Measurements from ENCODE around the gene SLC38A3.

The SLC38A3 gene

GRCh38 chr3:50218448-50218847, 13.4 kb downstream of the SLC38A3 start:
- Histone ChIP-seq H2BK15ac (replicated peaks; ENCODE audit: low read depth) (no peak overlapping the region), H3K27me3 (ENCODE audit: insufficient read depth, low read length, poor library complexity) (no peaks in the 10 kb centered on the region), H4K5ac (ENCODE audit: low read length) (no peak overlapping the region), H2AK5ac (ENCODE audit: low read length) (no peak overlapping the region), H3K36me3 (ENCODE audit: control insufficient read depth, insufficient read depth, low read length) (no peaks in the 10 kb centered on the region), H2BK120ac (ENCODE audit: low read depth, low read length) (no peak overlapping the region), H3K4me3 (ENCODE audit: low read length) (no peak overlapping the region), H3K9ac (ENCODE audit: low read length) (no peak overlapping the region), H3K56ac (ENCODE audit: low read length) (no peak overlapping the region), H2BK5ac (ENCODE audit: low read length) (no peak overlapping the region), H3K27ac (ENCODE audit: low read depth, low read length) (no peak overlapping the region), H3K79me1 (ENCODE audit: low read length) (no peaks in the 10 kb centered on the region), H3K4me1 (ENCODE audit: control insufficient read depth, low read depth, low read length) (no peaks in the 10 kb centered on the region), H3K18ac (ENCODE audit: low read length) (no peak overlapping the region), H3K4ac (ENCODE audit: low read depth, low read length) (no peak overlapping the region), H3K23ac (ENCODE audit: low read length) (no peak overlapping the region), H3K79me2 (ENCODE audit: control insufficient read depth, insufficient read depth, low read length) (no peaks in the 10 kb centered on the region), H3K4me2 (ENCODE audit: low read length) (no peak overlapping the region), H4K8ac (ENCODE audit: low read depth, low read length) (no peak overlapping the region)
- no CpG with 5 or more reads among the region's 17 CpGs for WGBS (ENCODE audit: extremely low coverage, insufficient coverage, low lambda C conversion rate)
- no peak for DNase-seq

GRCh38 chr3:50219285-50219684, 14.2 kb downstream of the SLC38A3 start:
- Histone ChIP-seq H3K18ac (ENCODE audit: low read length) (no peak overlapping the region), H3K36me3 (ENCODE audit: control insufficient read depth, insufficient read depth, low read length) (no peaks in the 10 kb centered on the region), H3K4me2 (ENCODE audit: low read length) (no peak overlapping the region), H3K4me1 (ENCODE audit: control insufficient read depth, low read depth, low read length) (no peaks in the 10 kb centered on the region), H3K27me3 (ENCODE audit: insufficient read depth, low read length, poor library complexity) (no peaks in the 10 kb centered on the region), H3K79me2 (ENCODE audit: control insufficient read depth, insufficient read depth, low read length) (no peaks in the 10 kb centered on the region), H3K27ac (ENCODE audit: low read depth, low read length) (no peak overlapping the region), H3K23ac (ENCODE audit: low read length) (no peak overlapping the region), H4K5ac (ENCODE audit: low read length) (no peak overlapping the region), H3K4me3 (ENCODE audit: low read length) (no peak overlapping the region), H3K79me1 (ENCODE audit: low read length) (no peaks in the 10 kb centered on the region), H2BK120ac (ENCODE audit: low read depth, low read length) (no peak overlapping the region), H2BK15ac (replicated peaks; ENCODE audit: low read depth) (no peak overlapping the region), H3K4ac (ENCODE audit: low read depth, low read length) (no peak overlapping the region), H2AK5ac (ENCODE audit: low read length) (no peak overlapping the region), H3K9ac (ENCODE audit: low read length) (no peak overlapping the region), H4K8ac (ENCODE audit: low read depth, low read length) (no peak overlapping the region), H2BK5ac (ENCODE audit: low read length) (no peak overlapping the region), H3K56ac (ENCODE audit: low read length) (no peak overlapping the region)
- no peak for DNase-seq
- WGBS (ENCODE audit: extremely low coverage, insufficient coverage, low lambda C conversion rate) = no CpG with 5 or more reads among the region's 5 CpGs

- Histone ChIP-seq H3K4me2 (ENCODE audit: low read length) (no peak overlapping the region), H3K79me2 (ENCODE audit: control insufficient read depth, insufficient read depth, low read length) (no peaks in the 10 kb centered on the region), H3K18ac (ENCODE audit: low read length) (no peak overlapping the region), H3K56ac (ENCODE audit: low read length) (no peak overlapping the region), H3K27ac (ENCODE audit: low read depth, low read length) (no peak overlapping the region), H3K23ac (ENCODE audit: low read length) (no peak overlapping the region), H2BK15ac (replicated peaks; ENCODE audit: low read depth) (no peak overlapping the region), H2BK120ac (ENCODE audit: low read depth, low read length) (no peak overlapping the region), H2BK5ac (ENCODE audit: low read length) (no peak overlapping the region), H3K9ac (ENCODE audit: low read length) (no peak overlapping the region), H4K5ac (ENCODE audit: low read length) (no peak overlapping the region), H3K27me3 (ENCODE audit: insufficient read depth, low read length, poor library complexity) (no peaks in the 10 kb centered on the region), H3K4me3 (ENCODE audit: low read length) (no peak overlapping the region), H3K4ac (ENCODE audit: low read depth, low read length) (no peak overlapping the region), H4K8ac (ENCODE audit: low read depth, low read length) (no peak overlapping the region), H2AK5ac (ENCODE audit: low read length) (no peak overlapping the region), H3K79me1 (ENCODE audit: low read length) (no peaks in the 10 kb centered on the region), H3K4me1 (ENCODE audit: control insufficient read depth, low read depth, low read length) (no peaks in the 10 kb centered on the region), H3K36me3 (ENCODE audit: control insufficient read depth, insufficient read depth, low read length) (no peaks in the 10 kb centered on the region)
- DNase-seq = no peak
- WGBS (ENCODE audit: extremely low coverage, insufficient coverage, low lambda C conversion rate) = no CpG with 5 or more reads among the region's 6 CpGs
Measured at GRCh38 chr3:50220109-50220508, 15.0 kb downstream of the SLC38A3 start.

GRCh38 chr3:50221051-50221410, 16.0 kb downstream of the SLC38A3 start:
- H2BK120ac ChIP-seq (ENCODE audit: low read depth, low read length) = no peak overlapping the region
- no peak overlapping the region for H4K5ac ChIP-seq (ENCODE audit: low read length)
- no peaks in the 10 kb centered on the region for H3K79me2 ChIP-seq (ENCODE audit: control insufficient read depth, insufficient read depth, low read length)
- no peak overlapping the region for H3K56ac ChIP-seq (ENCODE audit: low read length)
- no peak overlapping the region for H3K27ac ChIP-seq (ENCODE audit: low read depth, low read length)
- H3K4me3 ChIP-seq (ENCODE audit: low read length) = no peak overlapping the region
- no peak for DNase-seq
- no peaks in the 10 kb centered on the region for H3K36me3 ChIP-seq (ENCODE audit: control insufficient read depth, insufficient read depth, low read length)
- H2BK15ac ChIP-seq (replicated peaks; ENCODE audit: low read depth) = no peak overlapping the region
- H3K4ac ChIP-seq (ENCODE audit: low read depth, low read length) = no peak overlapping the region
- H3K18ac ChIP-seq (ENCODE audit: low read length) = no peak overlapping the region
- H3K4me2 ChIP-seq (ENCODE audit: low read length) = no peak overlapping the region
- H2AK5ac ChIP-seq (ENCODE audit: low read length) = no peak overlapping the region
- H3K27me3 ChIP-seq (ENCODE audit: insufficient read depth, low read length, poor library complexity) = no peaks in the 10 kb centered on the region
- no peak overlapping the region for H3K23ac ChIP-seq (ENCODE audit: low read length)
- no peak overlapping the region for H3K9ac ChIP-seq (ENCODE audit: low read length)
- H3K4me1 ChIP-seq (ENCODE audit: control insufficient read depth, low read depth, low read length) = no peaks in the 10 kb centered on the region
- WGBS (ENCODE audit: extremely low coverage, insufficient coverage, low lambda C conversion rate) = no CpG with 5 or more reads among the region's 4 CpGs
- H4K8ac ChIP-seq (ENCODE audit: low read depth, low read length) = no peak overlapping the region
- no peak overlapping the region for H2BK5ac ChIP-seq (ENCODE audit: low read length)
- no peaks in the 10 kb centered on the region for H3K79me1 ChIP-seq (ENCODE audit: low read length)

- Histone ChIP-seq H3K27ac (ENCODE audit: low read depth, low read length) (no peak overlapping the region), H3K4me2 (ENCODE audit: low read length) (no peak overlapping the region), H3K79me1 (ENCODE audit: low read length) (no peaks in the 10 kb centered on the region), H3K27me3 (ENCODE audit: insufficient read depth, low read length, poor library complexity) (no peaks in the 10 kb centered on the region), H2BK5ac (ENCODE audit: low read length) (no peak overlapping the region), H3K4ac (ENCODE audit: low read depth, low read length) (no peak overlapping the region), H3K23ac (ENCODE audit: low read length) (no peak overlapping the region), H4K5ac (ENCODE audit: low read length) (no peak overlapping the region), H3K4me1 (ENCODE audit: control insufficient read depth, low read depth, low read length) (no peaks in the 10 kb centered on the region), H3K9ac (ENCODE audit: low read length) (peak overlapping the region; percentile 8), H3K4me3 (ENCODE audit: low read length) (no peak overlapping the region), H3K18ac (ENCODE audit: low read length) (no peak overlapping the region), H3K79me2 (ENCODE audit: control insufficient read depth, insufficient read depth, low read length) (no peaks in the 10 kb centered on the region), H2BK15ac (replicated peaks; ENCODE audit: low read depth) (no peak overlapping the region), H3K36me3 (ENCODE audit: control insufficient read depth, insufficient read depth, low read length) (no peaks in the 10 kb centered on the region), H3K56ac (ENCODE audit: low read length) (no peak overlapping the region), H4K8ac (ENCODE audit: low read depth, low read length) (no peak overlapping the region), H2AK5ac (ENCODE audit: low read length) (no peak overlapping the region), H2BK120ac (ENCODE audit: low read depth, low read length) (no peak overlapping the region)
- WGBS (ENCODE audit: extremely low coverage, insufficient coverage, low lambda C conversion rate) = no CpG with 5 or more reads among the region's 12 CpGs
- peak; percentile 78 for DNase-seq
Measured at GRCh38 chr3:50221411-50222168, 16.5 kb downstream of the SLC38A3 start.

- no peaks in the 10 kb centered on the region for H3K4me1 ChIP-seq (ENCODE audit: control insufficient read depth, low read depth, low read length)
- no peak overlapping the region for H2BK15ac ChIP-seq (replicated peaks; ENCODE audit: low read depth)
Measured at GRCh38 chr3:50222169-50222528, 17.1 kb downstream of the SLC38A3 start.

More at GRCh38 chr3:50222169-50222528, 17.1 kb downstream of the SLC38A3 start:
- Histone ChIP-seq H2BK5ac (ENCODE audit: low read length) (no peak overlapping the region), H4K5ac (ENCODE audit: low read length) (no peak overlapping the region), H2BK120ac (ENCODE audit: low read depth, low read length) (no peak overlapping the region), H3K9ac (ENCODE audit: low read length) (no peak overlapping the region), H3K27me3 (ENCODE audit: insufficient read depth, low read length, poor library complexity) (no peaks in the 10 kb centered on the region), H4K8ac (ENCODE audit: low read depth, low read length) (no peak overlapping the region), H3K4me2 (ENCODE audit: low read length) (no peak overlapping the region), H3K79me1 (ENCODE audit: low read length) (no peaks in the 10 kb centered on the region), H3K79me2 (ENCODE audit: control insufficient read depth, insufficient read depth, low read length) (no peaks in the 10 kb centered on the region), H3K4me3 (ENCODE audit: low read length) (no peak overlapping the region), H3K27ac (ENCODE audit: low read depth, low read length) (no peak overlapping the region), H3K36me3 (ENCODE audit: control insufficient read depth, insufficient read depth, low read length) (no peaks in the 10 kb centered on the region), H3K23ac (ENCODE audit: low read length) (no peak overlapping the region), H3K56ac (ENCODE audit: low read length) (no peak overlapping the region), H2AK5ac (ENCODE audit: low read length) (no peak overlapping the region), H3K4ac (ENCODE audit: low read depth, low read length) (no peak overlapping the region), H3K18ac (ENCODE audit: low read length) (no peak overlapping the region)
- WGBS (ENCODE audit: extremely low coverage, insufficient coverage, low lambda C conversion rate) = no CpG with 5 or more reads among the region's 1 CpG
- DNase-seq = no peak
